Heart left ventricle (tissue), 16 donors: ENCODE data around the gene LTC4S. TPM values are rescaled to one million over a fixed set of nuclear protein-coding genes. Genes with fewer than 3 reads are reported as not detected.

Source experiments
- ATAC-seq, 4 donors: fragments of 200-7000 bp; cut with Tn5 transposase; one replicate each; pipeline ENCODE4 v1.9.1; 2020 to 2022; ENCODE audit warnings: moderate library complexity in 4 of 4, mild to moderate bottlenecking in 3 of 4, moderate number of reproducible peaks in 1 of 4
- DNase-seq, 5 donors: peaks; one replicate each; pipeline ENCODE4 v3.0.0-alpha.2; 2020
- H3K27ac ChIP-seq, 12 donors: fragments of 200-600 bp; sonication (generic) in 4 of 12; one replicate each; pipeline versions ENCODE4 v1.5.0 to v1.8.0; 2016 to 2022; ENCODE audit warnings: mild to moderate bottlenecking in 2 of 12
- H3K27me3 ChIP-seq, 9 donors: fragments of 200-600 bp; sonication (generic) in 2 of 9; one replicate each; pipeline versions ENCODE4 v1.5.1 to v1.8.0; 2016 to 2022; ENCODE audit warnings: mild to moderate bottlenecking in 3 of 9
- H3K36me3 ChIP-seq, 9 donors: fragments of 200-600 bp; sonication (generic) in 2 of 9; one replicate each; pipeline versions ENCODE4 v1.5.0 to v1.8.0; 2018 to 2022; ENCODE audit warnings: mild to moderate bottlenecking in 2 of 9
- H3K4me1 ChIP-seq, 12 donors: fragments of 200-600 bp; sonication (generic) in 4 of 12; one replicate each; pipeline versions ENCODE4 v1.5.0 to v1.8.0; 2016 to 2022; ENCODE audit warnings: mild to moderate bottlenecking in 3 of 12
- H3K4me3 ChIP-seq, 12 donors: fragments of 200-600 bp; sonication (generic) in 4 of 12; one replicate each; pipeline versions ENCODE4 v1.5.0 to v1.8.0; 2017 to 2022; ENCODE audit warnings: mild to moderate bottlenecking in 9 of 12, moderate library complexity in 4 of 12
- H3K9me3 ChIP-seq, 12 donors: fragments of 200-600 bp; sonication (generic) in 4 of 12; one replicate each; pipeline versions ENCODE4 v1.5.0 to v1.8.0; 2016 to 2022; ENCODE audit warnings: mild to moderate bottlenecking in 1 of 12
- POLR2A ChIP-seq, 2 donors: fragments of 450-650 bp; IDR thresholded peaks; one replicate each; pipeline ENCODE4 v1.6.1; 2017; ENCODE audit warnings: antibody characterized with exemption in 2 of 2, mild to moderate bottlenecking in 2 of 2, moderate library complexity in 2 of 2
- WGBS, 4 donors: extraction: QIAGEN DNeasy Blood & Tissue Kit in 2 of 4; methylation state at CpG; one replicate each; pipeline versions ENCODE4 v1.1.5 to v1.1.7; 2013 to 2018; 5-methylcytosine and 5-hydroxymethylcytosine counted together
- intact Hi-C, 10 donors: fragments of 100-400 bp; cut with DNase I; formaldehyde crosslinking; loops; one replicate each; pipeline versions ENCODE4 v1.11.1 to v1.14.2; 2022
- polyA plus RNA-seq, 2 donors: library from polyadenylated mRNA; stranded (reverse); fragments of 200-250 nt; gene quantifications; one replicate each; pipeline ENCODE4 v1.2.3, GENCODE V29; 2013
- total RNA-seq, 9 donors: library from RNA; depleted of rRNA in 2 of 9; stranded (reverse); fragments of >200 nt in 2 of 9; fragmentation: NEBNext Ultra II Directional in 3 of 9; extraction: Animal tissue kit (Norgen Biotek cat#: 25700) in 3 of 9; gene quantifications; one replicate each; pipeline versions ENCODE4 v1.1.0 to v1.2.4, GENCODE V29; 2016 to 2023
- TF ChIP-seq, protein P1 (sequence below), 12 donors: fragments of 200-600 bp; sonication (generic) in 4 of 12; IDR thresholded peaks; one replicate each; pipeline versions ENCODE4 v1.5.0 to v1.8.0; 2018 to 2022; ENCODE audit warnings: antibody characterized with exemption in 12 of 12, mild to moderate bottlenecking in 5 of 12
- donor health status: ischemic (EF 13 %, LVEDD 7.1; RV severe dilation, severe dysfunction).
- donor health status: healthy with polysubstance abuse.
- donor health status: DM: no; HTN: yes; CAD: no.
- donor health status: DM: no; HTN: no; CAD: no.
- donor health status: ischemic (EF 25% LVEDD 6.9; RV normal size, moderate dysfunction).
- donor health status: ischemic (EF 25% LVEDD 5.7; RV mildly dilated, moderate dysfunction).
- donor health status: healthy.
- donor health status: DM: yes; HTN: yes; CAD: no.
- donor health status: ischemic (EF 35%, LVEDD 5.7; RV mildly dilated, moderate dysfunction).
- donor health status: nonischemic (EF 11% LVEDD 7.7; RV severe dilation, severe dysfunction).
- donor health status: DM: yes; HTN: yes; CAD: no.
- donor health status: PGD.
- donor health status: ischemic (EF 29% LVEDD 5.4; RV normal size, mild dysfunction).
- donor health status: nonischemic (EF 23%, LVEDD 6.1; RV moderate dilation, normal function).

Gene LTC4S
- total and polyA plus RNA-seq, 11 donors = 3.3 to 16.7 (median 9.5) TPM

DNA sequence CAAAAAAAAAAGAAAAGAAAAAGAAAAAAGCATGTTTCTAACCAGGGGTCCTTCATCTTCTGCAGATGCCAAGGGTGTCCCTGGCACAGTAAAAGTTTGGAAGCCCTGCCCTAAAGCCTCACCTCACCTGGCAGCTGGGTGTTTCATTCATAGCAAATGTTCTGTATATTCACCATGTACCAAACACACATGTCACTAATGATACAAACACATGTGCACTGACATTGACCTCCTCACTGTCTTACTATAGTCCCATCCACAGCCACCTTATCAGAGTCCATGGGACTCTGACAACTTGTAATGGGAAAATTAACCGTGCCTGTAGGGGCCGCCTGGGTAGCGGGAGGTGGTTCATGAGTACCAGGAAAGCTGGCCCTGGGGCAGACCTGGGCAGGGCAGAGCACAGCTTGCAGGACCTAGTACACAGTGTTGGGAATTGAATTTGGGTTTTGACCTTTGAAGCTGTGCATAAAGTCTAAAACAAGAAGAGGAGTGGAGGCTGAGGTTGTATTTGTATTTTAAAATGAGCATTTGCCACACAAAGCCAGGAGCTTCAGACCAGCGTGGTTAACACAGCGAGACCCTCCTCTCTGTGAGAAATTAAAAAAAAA, 19.3 kb downstream of the LTC4S start:
- 89 to 92% (median 92%) methylated on average over 5 of the region's 5 CpGs for WGBS, 4 donors
- TF ChIP-seq, protein P1, sequence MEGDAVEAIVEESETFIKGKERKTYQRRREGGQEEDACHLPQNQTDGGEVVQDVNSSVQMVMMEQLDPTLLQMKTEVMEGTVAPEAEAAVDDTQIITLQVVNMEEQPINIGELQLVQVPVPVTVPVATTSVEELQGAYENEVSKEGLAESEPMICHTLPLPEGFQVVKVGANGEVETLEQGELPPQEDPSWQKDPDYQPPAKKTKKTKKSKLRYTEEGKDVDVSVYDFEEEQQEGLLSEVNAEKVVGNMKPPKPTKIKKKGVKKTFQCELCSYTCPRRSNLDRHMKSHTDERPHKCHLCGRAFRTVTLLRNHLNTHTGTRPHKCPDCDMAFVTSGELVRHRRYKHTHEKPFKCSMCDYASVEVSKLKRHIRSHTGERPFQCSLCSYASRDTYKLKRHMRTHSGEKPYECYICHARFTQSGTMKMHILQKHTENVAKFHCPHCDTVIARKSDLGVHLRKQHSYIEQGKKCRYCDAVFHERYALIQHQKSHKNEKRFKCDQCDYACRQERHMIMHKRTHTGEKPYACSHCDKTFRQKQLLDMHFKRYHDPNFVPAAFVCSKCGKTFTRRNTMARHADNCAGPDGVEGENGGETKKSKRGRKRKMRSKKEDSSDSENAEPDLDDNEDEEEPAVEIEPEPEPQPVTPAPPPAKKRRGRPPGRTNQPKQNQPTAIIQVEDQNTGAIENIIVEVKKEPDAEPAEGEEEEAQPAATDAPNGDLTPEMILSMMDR (IDR thresholded peaks at IDR 0.05) = no peak
- TF ChIP-seq POLR2A (IDR thresholded peaks at IDR 0.05) = no peak
- intact Hi-C loops = no loop called here

DNA sequence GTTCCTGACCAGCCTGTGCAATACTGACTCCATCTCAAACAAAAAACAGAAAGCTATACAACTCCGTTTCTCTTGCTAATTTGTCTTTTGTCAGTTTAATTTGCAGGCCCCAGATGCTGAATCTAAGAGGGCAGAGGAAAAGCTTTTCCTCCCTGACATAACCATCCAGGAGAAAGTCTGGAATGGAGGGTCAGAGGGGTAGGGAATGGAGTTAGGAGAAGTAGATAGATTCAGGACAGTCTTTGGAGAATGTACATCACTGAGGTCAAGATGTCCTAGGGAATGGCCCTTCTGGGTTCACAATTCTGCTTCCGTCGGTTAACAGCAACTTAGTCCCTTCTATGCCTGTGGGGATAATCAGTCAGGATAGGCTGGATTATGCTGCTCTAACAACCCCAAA, 20.3 kb downstream of the LTC4S start:
- Histone ChIP-seq H3K4me3 (no peak overlapping the region), H3K9me3 (no peaks in the 10 kb centered on the region), H3K27ac (no peak overlapping the region), H3K27me3 (no peaks in the 10 kb centered on the region), H3K36me3 (peaks cover 0 to 14% (median 4%) of the 10 kb centered on the region in 9 donors), H3K4me1 (peaks cover 0 to 26% (median 20%) of the 10 kb centered on the region in 12 donors)
- DNase-seq = no peak
- TF ChIP-seq, protein P1 (IDR thresholded peaks at IDR 0.05) = no peak
- TF ChIP-seq POLR2A (IDR thresholded peaks at IDR 0.05) = no peak
- no peak for ATAC-seq
- 85 to 87% (median 86%) methylated on average over 3 of the region's 3 CpGs for WGBS, 4 donors
- intact Hi-C loops = no loop called here

More for the DNA sequence above, 19.3 kb downstream of the LTC4S start:
- H3K4me1 ChIP-seq = peaks cover 0 to 19% (median 13%) of the 10 kb centered on the region in 12 donors
- H3K4me3 ChIP-seq = no peak overlapping the region
- no peaks in the 10 kb centered on the region for H3K9me3 ChIP-seq
- H3K36me3 ChIP-seq = peaks cover 0 to 14% (median 4%) of the 10 kb centered on the region in 9 donors
- DNase-seq = no peak
- H3K27ac ChIP-seq = no peak overlapping the region
- no peak for ATAC-seq
- no peaks in the 10 kb centered on the region for H3K27me3 ChIP-seq

- ATAC-seq = no peak
- Histone ChIP-seq H3K27me3 (no peaks in the 10 kb centered on the region), H3K36me3 (peaks cover 0 to 14% (median 4%) of the 10 kb centered on the region in 9 donors), H3K4me3 (no peak overlapping the region), H3K9me3 (no peaks in the 10 kb centered on the region), H3K27ac (no peak overlapping the region), H3K4me1 (peaks cover 9 to 40% (median 33%) of the 10 kb centered on the region in 12 donors)
- peak in 2 of 5 donors; percentile 12 to 23 for DNase-seq
- intact Hi-C loops = no loop called here
- no peak for TF ChIP-seq POLR2A (IDR thresholded peaks at IDR 0.05)
- TF ChIP-seq, protein P1 (IDR thresholded peaks at IDR 0.05) = no peak
- WGBS, 4 donors = 94 to 97% (median 95%) methylated on average over 21 of the region's 21 CpGs
Measured at GRCh38 chr5:179815491-179816249, 21.9 kb downstream of the LTC4S start.

DNA sequence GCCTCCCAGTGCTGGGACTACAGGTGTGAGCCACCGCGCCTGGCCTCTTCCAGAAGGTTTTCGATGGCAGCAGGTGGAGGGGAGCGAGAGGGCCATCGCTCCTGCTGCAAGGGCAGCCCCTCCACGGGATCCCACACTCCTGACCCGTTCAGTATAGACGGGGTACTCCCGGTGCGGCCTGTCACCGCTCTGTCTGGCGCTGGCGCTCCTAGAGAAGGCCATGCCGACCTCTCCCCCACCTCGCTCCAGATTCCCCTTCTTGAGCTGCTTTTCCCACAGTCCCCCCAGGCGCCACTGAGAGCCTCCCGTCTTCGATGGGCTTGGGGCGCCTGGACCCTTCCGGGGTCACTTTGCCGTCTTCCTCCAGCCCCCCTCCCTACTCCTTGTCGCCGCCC, 22.6 kb downstream of the LTC4S start:
- TF ChIP-seq, protein P1 (IDR thresholded peaks at IDR 0.05) = no peak
- TF ChIP-seq POLR2A (IDR thresholded peaks at IDR 0.05) = no peak
- H3K27me3 ChIP-seq = no peaks in the 10 kb centered on the region
- no peak for ATAC-seq
- peaks cover 9 to 40% (median 33%) of the 10 kb centered on the region in 12 donors for H3K4me1 ChIP-seq
- peak overlapping the region in 7 of 12 donors; percentile 9 to 99 (median 72) for H3K27ac ChIP-seq
- intact Hi-C loops = no loop called here
- H3K36me3 ChIP-seq = peaks cover 0 to 14% (median 4%) of the 10 kb centered on the region in 9 donors
- peak in 2 of 5 donors; percentile 31 to 61 for DNase-seq
- 45 to 60% (median 56%) methylated on average over 23 of the region's 23 CpGs for WGBS, 4 donors
- H3K4me3 ChIP-seq = peak overlapping the region; percentile 22 to 63 (median 56)
- no peaks in the 10 kb centered on the region for H3K9me3 ChIP-seq
